Karpas-422 (cell line): ENCODE results near the gene DNAH7. TPM values are rescaled to one million over a fixed set of nuclear protein-coding genes. Genes with fewer than 3 reads are reported as not detected.

ENCODE experiments used
- DNase-seq: peaks from one replicate; pipeline ENCODE4 v3.0.0-alpha.2; 2015
- H2AFZ ChIP-seq: fragments of 200-600 bp; sonication (generic); 2 replicates; pipeline ENCODE4 v1.6.1; 2014; ENCODE audit warnings: antibody characterized with exemption, low read length, mixed read lengths
- H3K27ac ChIP-seq: fragments of 200-600 bp; sonication (generic); 2 replicates; pipeline ENCODE4 v1.5.1; 2014; ENCODE audit warnings: mild to moderate bottlenecking, low read length, moderate library complexity
- H3K27me3 ChIP-seq: fragments of 200-600 bp; sonication (generic); 2 replicates; pipeline ENCODE4 v1.6.1; 2014; ENCODE audit warnings: low read length, mixed read lengths
- H3K36me3 ChIP-seq: fragments of 200-600 bp; sonication (generic); 2 replicates; pipeline ENCODE4 v1.6.1; 2014; ENCODE audit warnings: low read length, mixed read lengths; ENCODE audit not compliant: insufficient read depth
- H3K4me1 ChIP-seq: fragments of 200-600 bp; sonication (generic); 2 replicates; pipeline ENCODE4 v1.6.1; 2014; ENCODE audit warnings: mild to moderate bottlenecking, low read length, mixed read lengths
- H3K4me2 ChIP-seq: fragments of 200-600 bp; sonication (generic); 2 replicates; pipeline ENCODE4 v1.6.1; 2014; ENCODE audit warnings: low read length, low read depth, mild to moderate bottlenecking; ENCODE audit not compliant: poor library complexity, severe bottlenecking
- H3K4me3 ChIP-seq: fragments of 200-600 bp; sonication (generic); 2 replicates; pipeline ENCODE4 v1.5.1; 2014; ENCODE audit warnings: mild to moderate bottlenecking, antibody characterized with exemption, low read length, mixed read lengths
- H3K79me2 ChIP-seq: fragments of 200-600 bp; sonication (generic); 2 replicates; pipeline ENCODE4 v1.6.1; 2014; ENCODE audit warnings: mild to moderate bottlenecking, low read length, mixed read lengths
- H3K9ac ChIP-seq: fragments of 200-600 bp; sonication (generic); 2 replicates; pipeline ENCODE4 v1.6.0; 2014; ENCODE audit warnings: low read length
- H3K9me2 ChIP-seq: fragments of 200-600 bp; sonication (generic), shearing (Covaris generic); replicated peaks from 2 replicates; pipeline ENCODE4 v1.6.0; 2014; ENCODE audit warnings: mild to moderate bottlenecking, low read length, moderate library complexity; ENCODE audit not compliant: insufficient read depth
- H3K9me3 ChIP-seq: fragments of 300-700, 200-600 bp; sonication (generic); 2 replicates; pipeline ENCODE4 v1.6.1; 2014; ENCODE audit warnings: low read length, mixed read lengths
- H4K20me1 ChIP-seq: fragments of 200-600 bp; sonication (generic); 2 replicates; pipeline ENCODE4 v1.6.1; 2014; ENCODE audit warnings: mild to moderate bottlenecking, antibody characterized with exemption, low read length, low read depth; ENCODE audit not compliant: insufficient read depth
- total RNA-seq: library from RNA; depleted of rRNA; stranded (reverse); fragments of >200 nt; shearing (Covaris generic); gene quantifications from 2 replicates; pipeline ENCODE4 v1.2.3, GENCODE V29; 2014; ENCODE audit warnings: low replicate concordance

Gene DNAH7
- total RNA-seq, 1 experiment from 2014 or later: 0.82 TPM

DNA sequence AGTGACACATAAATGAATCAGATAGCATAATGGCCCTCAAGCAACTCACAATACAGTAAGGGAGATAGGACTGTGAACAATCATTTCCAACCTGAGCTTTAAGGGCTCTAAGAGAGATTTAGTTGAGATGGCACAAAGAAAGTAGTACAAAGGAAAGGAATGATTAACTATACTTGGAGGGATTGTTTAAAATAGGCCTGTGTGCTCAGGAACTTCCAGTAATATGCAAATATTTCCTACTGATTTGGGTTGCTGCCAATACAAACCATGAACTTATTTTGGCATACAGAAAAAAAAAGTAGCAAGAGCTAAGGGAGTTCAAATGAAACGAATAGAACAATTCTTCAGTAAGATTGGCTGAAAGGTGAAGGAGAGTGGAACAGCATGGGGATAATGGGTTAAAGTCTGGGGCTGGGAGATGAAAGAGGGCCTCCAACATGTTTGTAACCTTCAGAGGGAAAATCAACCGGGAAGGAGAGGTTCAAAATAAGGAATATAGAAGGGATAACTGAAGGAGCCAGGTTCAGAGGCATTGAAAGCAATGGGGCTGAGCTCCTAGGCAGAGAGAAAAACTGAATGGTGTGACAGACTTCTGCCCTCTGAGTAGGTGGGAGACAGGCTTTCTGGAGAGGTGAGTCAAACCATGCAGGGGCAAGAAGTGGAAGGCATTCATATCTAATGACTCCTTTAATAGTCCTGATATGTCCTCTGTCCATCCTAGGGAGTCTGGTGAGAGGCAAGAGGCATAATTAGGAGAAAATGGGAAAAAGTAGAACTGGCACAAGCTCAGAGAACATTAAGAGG, 83.5 kb downstream of the DNAH7 start:
- Histone ChIP-seq H4K20me1 (no peaks in the 10 kb centered on the region), H3K9ac (no peak overlapping the region), H3K27me3 (no peaks in the 10 kb centered on the region), H3K9me2 (no peaks in the 10 kb centered on the region), H3K36me3 (no peaks in the 10 kb centered on the region), H3K27ac (no peak overlapping the region), H2AFZ (no peak overlapping the region), H3K4me3 (no peak overlapping the region), H3K4me1 (no peaks in the 10 kb centered on the region), H3K4me2 (no peak overlapping the region), H3K9me3 (0 out of 2 replicates have a peak, but pooled peaks cover 3% of the 10 kb centered on the region), H3K79me2 (no peaks in the 10 kb centered on the region)
- no peak for DNase-seq

DNA sequence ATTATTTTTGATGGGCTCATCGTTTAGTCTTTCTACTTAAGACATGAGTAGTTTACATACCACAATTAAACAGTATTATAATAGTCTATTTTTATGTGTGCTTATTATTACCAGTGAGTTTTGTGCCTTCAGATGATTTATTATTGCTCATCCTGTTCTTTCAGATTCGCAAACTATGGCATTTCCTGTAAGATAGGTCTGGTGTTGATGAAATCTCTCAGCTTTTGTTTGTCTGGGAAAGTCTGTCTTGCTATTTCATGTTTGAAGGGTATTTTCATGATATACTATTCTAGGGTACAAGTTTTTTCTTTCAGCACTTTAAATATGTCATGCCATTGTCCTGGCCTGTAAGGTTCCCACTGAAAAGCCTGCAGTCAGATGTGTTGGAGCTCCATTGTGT, 101.3 kb downstream of the DNAH7 start:
- H3K79me2 ChIP-seq: no peaks in the 10 kb centered on the region
- H3K4me2 ChIP-seq: no peak overlapping the region
- no peak overlapping the region for H3K27ac ChIP-seq
- no peak overlapping the region for H3K4me3 ChIP-seq
- no peaks in the 10 kb centered on the region for H3K9me2 ChIP-seq
- H3K36me3 ChIP-seq: no peaks in the 10 kb centered on the region
- H2AFZ ChIP-seq: no peak overlapping the region
- no peaks in the 10 kb centered on the region for H3K27me3 ChIP-seq
- no peaks in the 10 kb centered on the region for H4K20me1 ChIP-seq
- no peak overlapping the region for H3K9ac ChIP-seq
- no peaks in the 10 kb centered on the region for H3K4me1 ChIP-seq
- no peak for DNase-seq
- H3K9me3 ChIP-seq: no peaks in the 10 kb centered on the region

DNA sequence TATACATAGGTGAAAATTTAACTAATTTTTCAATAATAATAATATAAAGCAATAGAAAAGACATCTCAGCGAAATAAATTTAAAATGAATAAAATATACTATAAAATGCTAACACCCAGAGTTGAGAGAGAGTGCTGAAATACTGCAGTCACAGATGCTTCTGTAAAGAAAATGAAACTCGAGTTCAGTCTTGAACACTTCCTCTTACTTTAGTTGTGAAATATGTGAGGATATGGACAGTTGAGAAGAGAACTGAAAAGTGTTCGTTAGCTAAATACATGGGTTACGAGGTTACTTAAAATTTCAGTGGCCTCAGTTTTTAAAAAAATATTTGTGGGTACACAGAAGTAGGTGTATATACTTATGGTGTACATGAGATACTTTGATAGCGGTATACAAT, 106.8 kb downstream of the DNAH7 start:
- H2AFZ ChIP-seq: no peak overlapping the region
- H3K9me2 ChIP-seq: no peaks in the 10 kb centered on the region

DNA sequence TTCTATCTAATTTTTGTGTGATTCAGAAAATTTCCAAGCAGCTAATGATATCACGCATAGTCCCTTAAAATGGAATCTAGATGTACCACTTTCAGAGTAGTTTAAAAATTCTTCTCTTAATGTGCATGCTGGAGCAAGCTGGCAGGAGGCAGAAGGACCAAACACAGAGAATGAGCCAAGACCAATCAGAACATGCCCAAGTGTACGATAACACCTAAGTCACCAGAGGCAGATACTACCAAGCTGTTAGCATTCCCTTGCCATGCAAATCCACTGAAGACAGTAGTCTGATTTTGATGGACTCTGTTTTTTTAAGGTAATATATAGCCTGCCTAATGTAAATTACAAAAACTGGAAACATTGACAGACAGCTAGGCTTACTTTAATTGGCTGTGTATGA, 109.3 kb downstream of the DNAH7 start:
- Histone ChIP-seq H3K9ac (no peak overlapping the region), H3K4me2 (no peak overlapping the region), H3K27ac (no peak overlapping the region), H3K79me2 (no peaks in the 10 kb centered on the region), H3K9me2 (no peaks in the 10 kb centered on the region), H3K9me3 (no peaks in the 10 kb centered on the region), H3K4me1 (no peaks in the 10 kb centered on the region), H2AFZ (no peak overlapping the region), H3K4me3 (no peak overlapping the region), H3K27me3 (no peaks in the 10 kb centered on the region), H3K36me3 (no peaks in the 10 kb centered on the region), H4K20me1 (no peaks in the 10 kb centered on the region)
- no peak for DNase-seq

More for the DNA sequence above, 106.8 kb downstream of the DNAH7 start:
- no peaks in the 10 kb centered on the region for H3K4me1 ChIP-seq
- no peak overlapping the region for H3K4me2 ChIP-seq
- no peaks in the 10 kb centered on the region for H3K27me3 ChIP-seq
- H3K36me3 ChIP-seq: no peaks in the 10 kb centered on the region
- no peak overlapping the region for H3K27ac ChIP-seq
- H3K79me2 ChIP-seq: no peaks in the 10 kb centered on the region
- DNase-seq: no peak
- H3K9ac ChIP-seq: no peak overlapping the region
- H4K20me1 ChIP-seq: no peaks in the 10 kb centered on the region
- H3K9me3 ChIP-seq: no peaks in the 10 kb centered on the region
- no peak overlapping the region for H3K4me3 ChIP-seq

DNA sequence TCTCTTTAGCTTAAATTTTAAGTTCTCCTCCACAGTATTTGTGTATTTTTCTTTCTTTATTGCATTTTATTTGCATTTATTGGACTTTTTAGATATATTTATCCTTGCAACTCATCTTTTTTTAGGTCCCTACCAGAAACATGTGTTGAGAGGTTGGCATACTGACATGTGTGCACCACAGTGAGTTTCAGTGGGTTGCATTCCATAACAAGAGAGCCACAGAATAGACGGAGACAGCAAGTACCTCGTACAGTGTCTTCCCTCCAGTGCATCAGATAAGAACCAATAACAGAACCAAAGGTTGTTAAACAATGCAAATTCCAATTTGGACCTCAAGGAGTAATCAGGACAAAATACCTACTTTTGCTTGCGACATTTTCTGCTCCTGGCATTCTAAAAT, 111.9 kb downstream of the DNAH7 start:
- H2AFZ ChIP-seq: no peak overlapping the region
- H3K4me3 ChIP-seq: no peak overlapping the region
- H3K9ac ChIP-seq: no peak overlapping the region
- no peaks in the 10 kb centered on the region for H3K27me3 ChIP-seq
- no peak overlapping the region for H3K4me2 ChIP-seq
- no peaks in the 10 kb centered on the region for H3K79me2 ChIP-seq
- no peaks in the 10 kb centered on the region for H3K36me3 ChIP-seq
- no peaks in the 10 kb centered on the region for H3K9me3 ChIP-seq
- H3K27ac ChIP-seq: no peak overlapping the region
- no peak for DNase-seq
- no peaks in the 10 kb centered on the region for H3K9me2 ChIP-seq
- no peaks in the 10 kb centered on the region for H4K20me1 ChIP-seq
- no peaks in the 10 kb centered on the region for H3K4me1 ChIP-seq

DNA sequence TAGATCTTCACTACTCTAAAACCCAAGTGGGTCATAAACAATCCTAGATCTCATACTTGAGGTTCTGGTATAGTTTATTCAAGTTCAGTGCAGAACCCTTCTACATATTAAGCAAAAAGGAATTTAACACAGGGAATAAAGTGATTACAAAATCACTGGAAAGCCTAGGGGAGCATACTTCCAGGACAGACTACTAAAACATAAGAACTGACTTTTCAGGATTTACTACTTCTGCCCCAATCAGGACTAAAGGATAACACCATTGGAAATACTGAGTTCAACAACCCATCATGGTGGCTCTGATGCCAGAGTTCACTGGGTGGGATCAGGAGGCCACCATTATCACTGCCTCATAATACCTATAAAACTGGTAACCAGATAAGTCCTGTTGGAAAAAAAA, 123.6 kb downstream of the DNAH7 start:
- Histone ChIP-seq H3K27me3 (no peaks in the 10 kb centered on the region), H3K4me2 (no peak overlapping the region), H3K9me2 (no peaks in the 10 kb centered on the region), H3K27ac (no peak overlapping the region), H3K79me2 (no peaks in the 10 kb centered on the region), H4K20me1 (no peaks in the 10 kb centered on the region), H3K9me3 (no peaks in the 10 kb centered on the region), H3K4me1 (no peaks in the 10 kb centered on the region), H3K4me3 (no peak overlapping the region), H3K9ac (no peak overlapping the region), H3K36me3 (no peaks in the 10 kb centered on the region), H2AFZ (no peak overlapping the region)
- no peak for DNase-seq

DNA sequence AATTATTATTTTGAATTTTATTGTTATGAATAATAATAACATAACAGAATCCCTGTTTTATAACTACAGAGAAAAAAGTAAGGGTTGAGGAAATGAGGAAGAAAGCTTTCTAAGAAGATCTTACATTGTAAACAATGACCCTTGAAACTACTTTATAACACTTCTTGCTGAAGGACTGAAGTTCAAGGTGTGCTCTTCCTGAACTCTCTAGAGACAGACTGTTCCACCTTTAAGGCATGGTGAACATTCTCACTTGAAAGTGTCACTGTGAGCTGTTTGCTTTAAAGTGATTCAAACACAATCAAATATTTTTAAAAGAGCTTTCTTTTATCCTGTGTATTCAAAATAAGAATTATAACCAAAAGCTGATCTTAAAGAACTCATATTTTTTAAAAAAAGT, 131.5 kb downstream of the DNAH7 start:
- H4K20me1 ChIP-seq: no peaks in the 10 kb centered on the region
- H3K27me3 ChIP-seq: no peaks in the 10 kb centered on the region
- no peak for DNase-seq

DNA sequence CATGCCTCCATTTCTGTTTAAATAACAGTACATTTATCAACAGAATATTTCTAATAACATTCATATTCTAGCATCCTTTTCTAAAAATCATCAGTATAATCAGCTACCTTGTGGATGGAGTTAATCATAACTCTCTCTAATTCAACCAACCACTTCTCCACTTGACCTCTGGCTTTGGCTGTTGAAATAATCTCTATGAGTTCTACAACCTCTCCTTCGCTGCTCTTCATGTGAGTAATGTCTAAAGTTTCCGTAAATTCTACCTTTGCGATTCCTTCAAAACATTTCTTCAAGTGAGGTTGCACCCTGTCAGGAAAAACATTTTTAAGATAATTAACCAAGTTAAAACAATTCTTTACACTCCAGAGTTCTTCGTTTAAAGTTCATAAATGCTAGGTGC, 134.2 kb downstream of the DNAH7 start:
- Histone ChIP-seq H3K9ac (no peak overlapping the region), H3K9me2 (no peaks in the 10 kb centered on the region), H3K4me3 (no peak overlapping the region), H3K4me2 (no peak overlapping the region), H3K79me2 (no peaks in the 10 kb centered on the region), H3K27ac (no peak overlapping the region), H3K36me3 (no peaks in the 10 kb centered on the region), H3K27me3 (no peaks in the 10 kb centered on the region), H3K9me3 (no peaks in the 10 kb centered on the region), H2AFZ (no peak overlapping the region), H4K20me1 (no peaks in the 10 kb centered on the region), H3K4me1 (no peaks in the 10 kb centered on the region)
- DNase-seq: no peak

More for the DNA sequence above, 131.5 kb downstream of the DNAH7 start:
- no peak overlapping the region for H2AFZ ChIP-seq
- H3K9me3 ChIP-seq: no peaks in the 10 kb centered on the region
- no peaks in the 10 kb centered on the region for H3K36me3 ChIP-seq
- H3K4me3 ChIP-seq: no peak overlapping the region
- no peak overlapping the region for H3K4me2 ChIP-seq
- H3K9me2 ChIP-seq: no peaks in the 10 kb centered on the region
- H3K4me1 ChIP-seq: no peaks in the 10 kb centered on the region
- no peaks in the 10 kb centered on the region for H3K79me2 ChIP-seq
- H3K9ac ChIP-seq: no peak overlapping the region
- H3K27ac ChIP-seq: no peak overlapping the region
